Stomach smooth muscle (tissue), 2 donors: ENCODE results near the gene MRPL32.

Experiments
- H3K27ac ChIP-seq: one replicate; pipeline ENCODE4 v1.7.0; 2013; ENCODE audit warnings: mild to moderate bottlenecking, low read length, inconsistent platforms
- H3K27me3 ChIP-seq, 2 donors: one replicate each; pipeline ENCODE4 v1.7.0; 2013; ENCODE audit warnings: low read length in 2 of 2; ENCODE audit not compliant: insufficient read depth in 2 of 2, control insufficient read depth in 1 of 2
- H3K36me3 ChIP-seq, 2 donors: one replicate each; pipeline ENCODE4 v1.7.0; 2013; ENCODE audit warnings: low read length in 2 of 2; ENCODE audit not compliant: control insufficient read depth in 2 of 2, insufficient read depth in 2 of 2
- H3K4me1 ChIP-seq: one replicate; pipeline ENCODE4 v1.7.0; 2013; ENCODE audit warnings: low read length; ENCODE audit not compliant: control insufficient read depth, insufficient read depth
- H3K4me3 ChIP-seq, 2 donors: one replicate each; pipeline ENCODE4 v1.7.0; 2013; ENCODE audit warnings: low read length in 2 of 2
- H3K9ac ChIP-seq, 2 donors: one replicate each; pipeline ENCODE4 v1.7.0; 2013; ENCODE audit warnings: low read length in 2 of 2, mild to moderate bottlenecking in 1 of 2
- H3K9me3 ChIP-seq, 2 donors: one replicate each; pipeline ENCODE4 v1.7.0; 2013; ENCODE audit warnings: low read length in 2 of 2; ENCODE audit not compliant: control insufficient read depth in 2 of 2
- donor health status: healthy.
- donor health status: Pancreatic carcinoma.

MRPL32 gene

GRCh38 chr7:42910306-42910705, 21.9 kb upstream of the MRPL32 start:
- no peaks in the 10 kb centered on the region for H3K36me3 ChIP-seq
- peaks cover 5% of the 10 kb centered on the region for H3K4me1 ChIP-seq
- H3K9ac ChIP-seq: no peak overlapping the region
- peak overlapping the region in 1 of 2 donors; percentile 83 for H3K4me3 ChIP-seq
- H3K9me3 ChIP-seq: no peaks in the 10 kb centered on the region
- no peaks in the 10 kb centered on the region for H3K27me3 ChIP-seq
- H3K27ac ChIP-seq: no peak overlapping the region

GRCh38 chr7:42911454-42912447, 20.4 kb upstream of the MRPL32 start, which contains the start of gene C7orf25:
Gene C7orf25 (minus strand): TSS chr7:42912070. CDS start chr7:42910900, 1,170 bp downstream.
- H3K4me3 ChIP-seq: peak within 1 kb of the TSS; percentile 83 to 84
- no peaks in the 10 kb centered on the region for H3K27me3 ChIP-seq
- peaks cover 3 to 7% of the 10 kb centered on the region in 2 donors for H3K36me3 ChIP-seq
- no peaks in the 10 kb centered on the region for H3K9me3 ChIP-seq
- H3K4me1 ChIP-seq: peaks cover 5% of the 10 kb centered on the region
- H3K9ac ChIP-seq: peak within 1 kb of the TSS; percentile 67 to 81
- H3K27ac ChIP-seq: no peak within 1 kb of the TSS

GRCh38 chr7:42913591-42913990, 18.6 kb upstream of the MRPL32 start:
- peaks cover 7 to 10% of the 10 kb centered on the region in 2 donors for H3K36me3 ChIP-seq
- no peak overlapping the region for H3K4me3 ChIP-seq
- H3K27ac ChIP-seq: no peak overlapping the region
- H3K9me3 ChIP-seq: no peaks in the 10 kb centered on the region
- peaks cover 5% of the 10 kb centered on the region for H3K4me1 ChIP-seq
- no peaks in the 10 kb centered on the region for H3K27me3 ChIP-seq
- H3K9ac ChIP-seq: no peak overlapping the region

GRCh38 chr7:42914009-42914408, 18.2 kb upstream of the MRPL32 start:
- no peaks in the 10 kb centered on the region for H3K27me3 ChIP-seq
- peaks cover 8 to 10% of the 10 kb centered on the region in 2 donors for H3K36me3 ChIP-seq
- no peak overlapping the region for H3K27ac ChIP-seq
- peaks cover 5% of the 10 kb centered on the region for H3K4me1 ChIP-seq
- H3K9ac ChIP-seq: no peak overlapping the region
- H3K4me3 ChIP-seq: no peak overlapping the region
- no peaks in the 10 kb centered on the region for H3K9me3 ChIP-seq

- Histone ChIP-seq H3K36me3 (peaks cover 10 to 13% of the 10 kb centered on the region in 2 donors), H3K27ac (no peak overlapping the region), H3K4me1 (peaks cover 5% of the 10 kb centered on the region)
Measured at GRCh38 chr7:42914421-42915045, 17.6 kb upstream of the MRPL32 start.

GRCh38 chr7:42915356-42915755, 16.8 kb upstream of the MRPL32 start:
- H3K4me1 ChIP-seq: peaks cover 5% of the 10 kb centered on the region
- no peaks in the 10 kb centered on the region for H3K9me3 ChIP-seq
- no peak overlapping the region for H3K9ac ChIP-seq
- H3K36me3 ChIP-seq: peaks cover 18 to 20% of the 10 kb centered on the region in 2 donors
- H3K27ac ChIP-seq: no peak overlapping the region
- no peaks in the 10 kb centered on the region for H3K27me3 ChIP-seq
- no peak overlapping the region for H3K4me3 ChIP-seq

More at GRCh38 chr7:42914421-42915045, 17.6 kb upstream of the MRPL32 start:
- H3K9me3 ChIP-seq: no peaks in the 10 kb centered on the region
- H3K27me3 ChIP-seq: no peaks in the 10 kb centered on the region
- H3K9ac ChIP-seq: no peak overlapping the region
- H3K4me3 ChIP-seq: no peak overlapping the region

- Histone ChIP-seq H3K9ac (no peak overlapping the region), H3K9me3 (no peaks in the 10 kb centered on the region), H3K4me3 (no peak overlapping the region), H3K4me1 (no peaks in the 10 kb centered on the region), H3K36me3 (peaks cover 28 to 61% of the 10 kb centered on the region in 2 donors), H3K27ac (no peak overlapping the region), H3K27me3 (no peaks in the 10 kb centered on the region)
Measured at GRCh38 chr7:42922017-42922753, 10.0 kb upstream of the MRPL32 start.

GRCh38 chr7:42924223-42924838, 7.8 kb upstream of the MRPL32 start:
- H3K27me3 ChIP-seq: no peaks in the 10 kb centered on the region
- H3K27ac ChIP-seq: no peak overlapping the region
- H3K4me1 ChIP-seq: no peaks in the 10 kb centered on the region
- peaks cover 25 to 57% of the 10 kb centered on the region in 2 donors for H3K36me3 ChIP-seq
- no peaks in the 10 kb centered on the region for H3K9me3 ChIP-seq
- H3K9ac ChIP-seq: no peak overlapping the region
- H3K4me3 ChIP-seq: no peak overlapping the region

- Histone ChIP-seq H3K9me3 (no peaks in the 10 kb centered on the region), H3K27me3 (no peaks in the 10 kb centered on the region), H3K9ac (no peak overlapping the region), H3K4me1 (no peaks in the 10 kb centered on the region), H3K4me3 (no peak overlapping the region), H3K27ac (no peak overlapping the region), H3K36me3 (peaks cover 17 to 48% of the 10 kb centered on the region in 2 donors)
Measured at GRCh38 chr7:42925630-42926029, 6.5 kb upstream of the MRPL32 start.

- Histone ChIP-seq H3K4me3 (no peak overlapping the region), H3K9ac (no peak overlapping the region), H3K27me3 (no peaks in the 10 kb centered on the region), H3K36me3 (peaks cover 17 to 43% of the 10 kb centered on the region in 2 donors), H3K9me3 (no peaks in the 10 kb centered on the region), H3K27ac (no peak overlapping the region), H3K4me1 (no peaks in the 10 kb centered on the region)
Measured at GRCh38 chr7:42926204-42926603, 6.0 kb upstream of the MRPL32 start.
